Mesenteric fat pad (tissue), 1 donor: ENCODE measurements around the gene ITPR1. TPM values are rescaled to one million over a fixed set of nuclear protein-coding genes. Genes with fewer than 3 reads are reported as not detected.

Source experiments
- DNase-seq: peaks from one replicate; pipeline ENCODE4 v3.0.0-alpha.2; 2020; ENCODE audit warnings: low spot score
- total RNA-seq: library from RNA; stranded (reverse); fragmentation: NEBNext Ultra II Directional; extraction: Animal tissue kit (Norgen Biotek cat#: 25700); gene quantifications from one replicate; pipeline ENCODE4 v1.2.1, GENCODE V29; 2021
- donor health status: DM: yes; HTN: yes; CAD: no.

The ITPR1 gene
- total RNA-seq, 1 donor from 2014 or later, result 38.9 TPM

DNA sequence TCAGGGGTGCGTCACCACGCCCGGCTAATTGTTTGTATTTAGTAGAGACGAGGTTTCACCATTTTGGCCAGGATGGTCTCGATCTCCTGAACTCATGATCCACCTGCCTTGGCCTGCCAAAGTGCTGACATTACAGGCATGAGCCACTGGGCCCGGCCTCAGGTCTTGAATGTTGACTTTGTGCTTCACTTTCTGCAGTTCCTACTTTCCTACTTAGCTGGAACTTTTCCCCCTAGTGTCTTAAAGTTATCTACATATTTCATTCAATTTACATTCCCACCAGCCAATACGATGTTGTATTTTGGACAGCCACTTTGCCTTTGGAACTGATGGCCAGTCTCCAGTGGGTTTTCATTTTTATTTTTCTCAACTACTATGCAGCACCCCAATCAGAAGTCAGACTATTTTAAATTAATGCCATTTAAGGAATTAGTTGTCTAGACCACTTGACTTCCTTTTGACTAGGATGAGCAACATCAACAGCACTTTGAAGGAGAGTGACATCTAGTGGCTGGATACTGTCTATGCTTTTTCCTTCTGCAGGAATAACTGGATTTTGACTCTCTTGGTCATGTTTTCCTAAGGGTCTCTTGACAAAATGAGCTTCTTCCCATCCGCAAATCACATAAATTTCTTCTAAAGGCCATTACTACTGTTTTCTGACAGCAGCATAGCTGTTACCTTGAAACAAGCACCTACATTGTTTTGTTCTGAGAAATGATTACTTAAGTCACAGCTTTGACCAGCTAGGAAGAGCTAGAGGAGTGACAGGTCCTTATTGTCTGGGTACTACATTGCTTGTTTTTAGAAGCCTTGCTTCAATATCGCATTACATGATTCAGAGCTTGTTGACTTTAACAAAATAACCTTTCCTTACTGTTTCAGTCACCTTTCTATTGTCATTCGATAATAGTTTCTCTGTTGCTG lies 140.2 kb downstream of the ITPR1 start:
- no peak for DNase-seq

DNA sequence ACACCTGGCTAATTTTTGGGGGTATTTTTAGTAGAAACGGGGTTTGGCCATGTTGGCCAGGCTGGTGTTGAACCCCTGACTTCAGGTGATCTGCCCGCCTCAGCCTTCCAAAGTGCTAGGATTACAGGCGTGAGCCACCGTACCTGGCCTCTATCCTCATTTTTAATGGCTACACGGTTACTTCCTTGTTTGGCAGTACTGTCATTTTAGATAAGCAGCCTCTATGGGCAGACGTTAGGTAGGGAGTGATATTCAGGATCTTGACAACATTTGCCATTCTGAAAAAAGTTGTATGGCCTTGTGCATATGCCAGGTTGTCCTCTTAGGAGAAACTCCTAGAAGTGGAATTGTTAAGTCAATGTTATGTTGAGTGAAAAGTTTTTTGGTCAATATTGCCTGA lies 141.7 kb downstream of the ITPR1 start:
- DNase-seq, result no peak

DNA sequence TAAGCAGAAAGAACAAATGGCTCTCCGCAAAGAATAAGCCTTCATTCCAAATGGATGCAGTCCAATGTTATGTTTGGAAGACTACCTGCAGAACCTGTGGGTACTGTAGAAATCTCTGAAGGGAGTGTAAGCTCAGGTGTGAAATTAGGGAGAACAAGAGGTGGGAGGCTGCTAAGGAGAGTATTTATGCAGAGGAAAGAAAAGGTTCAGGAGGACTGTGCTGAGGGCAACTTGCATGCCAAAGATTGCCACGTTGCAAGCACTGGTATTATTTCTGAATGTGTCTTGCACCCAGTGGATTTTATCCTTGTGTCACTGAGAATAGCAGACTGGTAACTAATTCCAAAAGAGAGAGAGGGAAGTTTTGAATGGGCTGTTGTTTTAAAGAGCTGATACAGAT lies 144.1 kb downstream of the ITPR1 start:
- DNase-seq, result no peak

DNA sequence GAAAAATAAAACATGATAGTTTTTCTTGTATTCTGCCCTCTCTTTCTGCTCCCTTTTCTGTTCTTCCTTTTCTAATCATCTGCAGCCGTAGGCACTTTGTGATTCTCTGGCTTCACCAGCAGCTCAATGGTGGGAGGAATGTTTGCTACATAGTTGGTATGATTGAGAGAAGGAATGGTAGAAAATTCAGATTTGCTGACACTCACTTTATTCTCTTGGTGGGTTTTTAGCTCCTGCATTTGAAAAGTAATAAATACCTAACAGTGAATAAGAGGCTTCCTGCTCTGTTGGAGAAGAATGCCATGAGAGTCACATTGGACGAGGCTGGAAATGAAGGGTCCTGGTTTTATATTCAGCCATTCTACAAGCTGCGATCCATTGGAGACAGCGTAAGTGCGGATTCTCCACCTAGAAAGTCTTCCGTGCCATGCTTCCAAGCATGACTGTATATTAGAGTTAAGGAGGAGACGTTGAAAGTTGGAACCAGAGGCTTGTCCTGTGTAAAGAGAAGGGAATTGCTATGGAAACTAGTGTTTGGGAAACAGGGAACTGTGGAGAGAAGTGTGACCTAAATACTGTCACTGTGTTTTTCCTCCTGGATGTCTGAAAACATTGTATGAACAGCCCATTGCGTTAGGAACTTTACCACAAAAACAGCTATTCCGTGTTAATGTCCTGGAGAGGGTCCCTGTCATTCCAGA lies 148.9 kb downstream of the ITPR1 start:
- DNase-seq, result no peak

DNA sequence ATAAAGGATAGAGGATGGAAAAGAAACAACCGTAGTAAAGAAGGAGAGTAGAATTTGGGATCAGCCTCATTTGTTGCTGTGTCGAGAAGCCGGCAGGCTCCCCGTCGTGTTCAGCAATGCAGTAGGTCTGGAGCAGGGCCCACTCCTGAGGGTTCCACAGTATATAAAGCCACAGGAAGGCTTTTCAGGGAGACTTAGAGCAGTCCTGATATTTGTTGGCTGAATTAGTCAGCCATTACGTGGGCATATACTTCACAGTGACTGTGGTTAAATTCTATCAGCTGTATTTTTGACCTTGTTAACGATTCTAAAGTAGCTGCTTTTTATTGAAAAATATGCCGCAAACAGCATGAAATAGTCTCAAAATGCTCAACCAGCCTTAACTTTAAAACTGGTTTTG lies 149.5 kb downstream of the ITPR1 start:
- DNase-seq, result no peak

DNA sequence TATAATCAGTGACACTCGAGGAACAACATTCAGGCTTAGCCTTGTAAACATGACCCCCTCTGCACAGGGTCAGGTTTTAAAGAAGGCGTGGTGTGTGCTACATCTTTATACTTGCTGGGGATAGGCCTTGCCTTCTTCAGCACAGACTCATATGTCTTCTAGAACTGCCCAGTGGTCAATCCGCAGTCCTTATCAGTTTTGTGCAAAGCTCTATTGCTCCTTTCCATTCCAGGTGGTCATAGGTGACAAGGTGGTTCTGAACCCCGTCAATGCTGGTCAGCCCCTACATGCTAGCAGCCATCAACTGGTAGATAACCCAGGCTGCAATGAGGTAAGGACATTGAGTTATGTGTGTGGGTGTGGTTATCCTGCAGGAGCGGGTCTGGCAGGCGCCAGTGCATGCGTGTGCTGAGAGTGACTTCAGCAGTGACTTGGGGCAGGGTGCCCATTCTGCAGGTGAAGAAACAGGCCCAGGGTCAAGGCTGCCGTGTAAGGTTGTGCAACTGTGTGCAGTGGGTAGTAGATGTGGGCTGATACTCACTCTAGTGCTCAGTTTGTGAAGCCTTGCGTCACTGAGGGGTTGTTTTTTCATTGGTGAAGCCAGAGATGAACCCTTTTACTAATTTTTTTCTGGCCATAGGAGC lies 150.9 kb downstream of the ITPR1 start:
- DNase-seq, result no peak

DNA sequence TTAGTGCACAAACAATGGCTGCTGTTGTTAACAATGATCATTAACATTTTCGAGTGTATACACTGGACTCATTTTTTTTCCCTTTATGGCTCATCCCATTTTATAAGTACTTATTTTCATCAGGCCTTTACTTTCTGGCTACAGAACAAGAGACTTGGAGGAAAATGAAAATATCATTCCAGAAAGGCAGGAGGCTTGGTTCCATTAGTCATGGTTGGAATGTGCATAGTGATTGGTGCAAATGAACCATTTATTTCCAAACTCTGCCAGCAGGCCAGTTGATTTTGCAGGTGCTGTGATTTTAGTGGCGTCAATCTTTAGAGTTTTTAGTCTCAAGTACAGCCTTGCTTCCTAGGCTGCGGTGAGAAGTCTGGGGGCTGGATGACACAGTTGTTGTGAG lies 151.8 kb downstream of the ITPR1 start:
- DNase-seq, result no peak

DNA sequence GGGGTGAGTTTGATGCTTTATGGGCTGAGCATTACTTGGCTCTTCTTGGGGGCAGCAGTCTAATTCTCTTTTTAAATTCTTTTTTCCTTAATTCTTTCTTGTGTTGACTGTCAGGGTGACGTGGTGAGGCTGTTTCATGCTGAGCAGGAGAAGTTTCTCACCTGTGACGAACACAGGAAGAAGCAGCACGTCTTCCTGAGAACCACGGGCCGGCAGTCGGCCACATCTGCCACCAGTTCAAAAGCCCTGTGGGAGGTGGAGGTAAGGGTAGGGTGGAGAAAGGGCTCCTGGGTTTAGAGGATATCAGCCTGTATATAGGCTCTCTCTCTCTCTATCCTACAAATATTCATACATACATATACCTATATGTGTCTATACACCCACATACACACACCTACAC lies 152.3 kb downstream of the ITPR1 start:
- DNase-seq, result no peak

DNA sequence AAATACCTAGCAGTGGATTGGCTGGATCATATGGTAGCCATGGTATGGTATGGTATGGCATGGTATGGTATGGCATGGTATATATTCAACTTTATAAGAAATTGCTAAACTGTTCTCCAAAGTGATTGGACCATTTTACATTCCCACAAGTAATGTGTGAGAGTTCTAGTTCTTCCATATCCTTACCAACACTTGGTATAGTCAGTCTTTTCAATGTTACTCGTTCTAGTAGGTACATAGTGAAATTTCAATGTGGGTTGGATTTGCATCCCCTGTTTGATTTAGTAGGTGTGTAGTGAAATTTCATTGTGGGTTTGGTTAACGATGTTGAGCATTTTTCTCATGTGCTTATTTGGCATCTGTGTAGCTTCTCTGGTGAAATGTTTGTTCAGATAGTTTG lies 154.3 kb downstream of the ITPR1 start:
- DNase-seq, result no peak

DNA sequence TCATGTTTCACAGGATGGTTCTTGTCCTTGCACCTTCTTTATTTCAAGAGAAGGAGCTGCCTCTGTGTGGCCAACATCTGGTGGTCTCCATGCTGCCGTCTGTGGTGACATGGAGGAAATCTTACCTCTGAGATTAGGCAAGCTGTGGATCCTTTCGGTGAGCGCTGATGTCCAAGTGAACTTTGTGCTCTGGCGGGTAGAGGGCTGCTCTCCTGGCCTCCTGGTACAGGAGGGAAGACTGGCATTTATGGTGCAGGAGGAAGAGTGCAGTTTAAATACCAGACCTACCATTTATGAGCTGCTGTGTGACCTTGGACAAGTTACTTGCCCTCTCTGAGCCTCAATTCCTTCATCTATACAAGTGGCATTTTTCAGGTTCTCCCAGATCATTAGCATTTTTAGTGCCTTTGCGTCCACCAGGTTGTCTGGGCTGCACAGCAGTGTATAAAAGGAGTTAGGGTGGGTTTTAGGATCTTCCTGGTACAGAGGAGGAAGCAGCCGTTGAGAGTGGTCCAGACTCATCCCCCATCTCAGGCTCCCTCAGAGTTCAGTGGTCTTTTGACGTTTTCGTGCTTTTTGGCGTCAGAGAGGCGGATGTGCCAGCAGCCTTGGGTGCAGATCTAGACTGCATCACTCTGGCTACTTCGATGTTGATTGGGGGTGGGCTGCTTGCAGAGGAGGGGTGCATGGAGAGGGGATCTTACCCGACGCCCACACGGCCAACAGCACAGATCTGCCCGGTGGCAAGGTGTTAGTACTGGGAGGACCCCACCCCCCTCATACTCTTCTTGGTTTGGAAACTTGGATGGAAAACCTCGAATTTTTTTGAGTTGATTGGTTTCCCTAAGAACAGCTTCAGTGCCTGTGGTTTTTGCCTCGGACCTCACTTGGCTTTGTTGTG lies 162.2 kb downstream of the ITPR1 start:
- no peak for DNase-seq

DNA sequence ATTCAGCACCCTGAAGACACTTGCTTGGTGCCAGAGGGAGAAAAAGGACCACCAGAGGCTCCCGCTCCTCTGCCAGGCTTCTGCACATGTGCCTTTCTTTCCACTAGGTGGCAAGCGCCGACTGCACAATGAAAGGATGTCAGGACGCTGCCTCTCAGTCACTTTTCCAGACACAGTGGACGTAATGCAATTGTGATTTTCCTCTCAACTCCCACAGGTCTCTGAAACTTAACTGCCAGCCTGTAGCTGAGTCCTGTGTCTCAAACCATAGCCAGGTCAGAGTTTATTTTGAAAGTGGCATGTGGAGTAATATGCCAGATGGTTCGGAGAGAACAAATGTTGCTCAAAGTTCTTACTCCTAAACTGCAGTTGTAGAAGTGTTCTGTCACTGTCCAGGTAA lies 162.9 kb downstream of the ITPR1 start:
- no peak for DNase-seq

DNA sequence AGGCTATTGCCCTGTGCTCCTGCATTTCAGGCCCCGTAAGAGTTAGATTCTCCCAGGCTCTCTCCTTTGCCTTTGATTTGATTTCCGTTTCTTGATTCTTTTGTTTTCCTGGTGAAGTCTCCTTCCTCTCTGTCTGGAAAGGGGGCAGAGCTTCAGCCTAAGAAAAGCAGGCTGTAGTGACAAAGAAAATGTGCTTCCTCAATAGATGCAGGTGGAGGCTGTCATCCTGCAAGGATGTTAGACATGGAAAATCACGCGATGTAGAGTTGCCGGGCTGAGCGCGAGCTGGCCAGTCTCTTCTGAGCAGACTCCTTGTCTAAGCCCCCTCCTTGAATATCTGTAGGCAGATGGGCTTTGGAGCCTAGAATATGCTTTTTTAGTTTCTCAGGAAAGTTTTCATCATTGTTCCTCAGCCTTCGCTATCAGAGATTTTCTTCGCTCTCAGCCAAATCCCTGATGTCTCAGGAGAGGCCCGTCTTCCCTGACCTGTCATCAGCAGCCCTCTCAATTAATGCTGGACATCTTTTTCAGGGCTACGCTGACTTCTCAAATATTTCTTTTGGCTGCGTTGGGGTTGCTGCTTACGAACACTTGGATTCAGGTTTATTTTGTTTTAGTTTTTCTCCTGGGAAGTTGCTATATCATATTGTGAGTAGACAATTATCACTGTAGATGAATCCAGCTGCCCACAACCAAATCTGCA lies 163.6 kb downstream of the ITPR1 start:
- DNase-seq, result no peak

DNA sequence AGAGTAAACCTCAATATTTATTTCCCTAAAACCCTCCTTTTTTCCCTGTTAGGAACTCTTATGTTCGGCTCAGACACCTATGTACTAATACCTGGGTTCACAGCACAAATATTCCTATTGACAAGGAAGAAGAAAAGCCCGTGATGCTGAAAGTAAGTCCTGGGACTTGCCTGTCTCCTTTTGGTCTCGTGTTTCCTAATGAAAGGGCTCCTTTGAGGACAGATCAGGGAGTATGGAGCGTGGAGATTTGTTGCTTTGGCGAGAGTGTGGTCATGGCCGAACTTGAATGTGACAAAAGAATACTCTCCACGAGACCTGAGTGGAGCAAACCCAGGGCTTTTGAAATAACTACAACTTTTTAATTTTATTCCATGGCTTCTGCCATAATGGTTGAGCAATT lies 167.8 kb downstream of the ITPR1 start:
- no peak for DNase-seq

DNA sequence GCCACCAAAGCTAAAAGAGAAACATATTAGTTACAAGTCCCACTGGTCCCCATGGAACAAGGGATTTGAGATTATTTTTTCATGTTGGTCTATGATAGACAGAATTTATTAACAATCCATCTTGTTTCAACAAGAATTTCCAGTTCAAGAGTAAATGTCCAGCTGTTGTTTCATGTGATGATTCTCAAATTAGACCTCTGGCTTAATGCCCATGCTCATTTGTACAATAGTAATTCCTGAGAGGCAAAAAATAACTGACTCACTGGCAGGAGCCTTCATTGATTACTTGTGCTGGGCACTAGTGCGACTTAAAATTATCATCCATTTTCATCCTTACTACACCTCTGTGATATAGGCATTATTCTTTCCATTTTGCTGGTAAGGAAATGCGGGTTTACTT lies 171.3 kb downstream of the ITPR1 start:
- no peak for DNase-seq

DNA sequence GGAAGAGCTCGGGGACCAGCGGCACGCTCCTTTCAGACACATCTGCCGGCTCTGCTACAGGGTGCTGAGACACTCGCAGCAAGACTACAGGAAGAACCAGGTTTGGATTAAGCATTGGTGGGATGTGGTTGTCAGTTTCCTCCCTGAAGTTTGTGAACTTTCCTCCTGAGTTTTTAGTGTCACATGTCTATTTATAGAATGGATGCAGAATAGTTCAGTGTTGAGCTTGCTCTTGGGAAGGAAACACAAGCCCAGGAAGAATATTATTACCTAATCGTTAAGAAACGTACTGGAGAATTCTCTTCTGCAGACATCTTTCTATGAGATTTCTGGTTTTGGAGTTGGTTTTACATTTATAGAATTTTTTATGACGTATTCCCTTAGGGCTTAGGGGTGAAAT lies 172.0 kb downstream of the ITPR1 start:
- no peak for DNase-seq

DNA sequence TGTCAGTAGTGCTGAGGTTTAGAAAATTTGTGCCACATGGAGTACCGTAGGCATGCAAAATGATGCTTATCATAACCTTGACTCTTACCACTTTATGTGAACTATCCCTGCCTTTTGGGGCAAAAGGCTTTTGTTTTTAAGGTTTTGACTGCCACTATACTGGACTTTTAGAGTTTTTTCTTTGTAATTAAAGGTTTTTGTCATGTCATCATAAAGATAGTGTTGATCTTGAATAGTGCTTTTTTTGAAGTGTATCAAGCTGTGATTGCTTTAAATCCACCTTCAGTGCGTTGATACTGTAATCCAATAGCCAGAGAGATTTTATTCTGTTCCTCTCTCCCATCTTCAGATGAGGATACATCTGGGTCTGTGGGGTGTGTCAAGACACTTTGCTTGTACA lies 172.9 kb downstream of the ITPR1 start:
- no peak for DNase-seq

DNA sequence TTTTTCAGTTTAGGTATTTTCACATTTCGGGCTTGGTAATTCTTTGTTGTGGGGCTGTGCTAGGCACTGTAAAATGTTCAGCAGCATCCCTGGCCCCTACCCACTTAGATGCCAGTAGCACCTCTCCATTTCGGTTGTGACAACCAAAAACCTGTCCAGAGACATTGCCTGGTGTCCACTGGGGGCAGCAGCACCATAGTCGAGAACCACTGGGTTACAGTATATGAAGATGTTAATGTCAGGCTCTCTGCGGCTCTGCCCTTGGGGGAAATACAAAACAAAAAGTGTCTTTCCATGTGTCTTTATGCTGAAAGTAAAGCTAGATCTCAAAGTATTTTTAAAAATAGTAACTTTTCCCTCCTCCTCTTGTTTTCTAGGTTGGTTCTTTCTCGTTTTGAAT lies 177.2 kb downstream of the ITPR1 start:
- no peak for DNase-seq

DNA sequence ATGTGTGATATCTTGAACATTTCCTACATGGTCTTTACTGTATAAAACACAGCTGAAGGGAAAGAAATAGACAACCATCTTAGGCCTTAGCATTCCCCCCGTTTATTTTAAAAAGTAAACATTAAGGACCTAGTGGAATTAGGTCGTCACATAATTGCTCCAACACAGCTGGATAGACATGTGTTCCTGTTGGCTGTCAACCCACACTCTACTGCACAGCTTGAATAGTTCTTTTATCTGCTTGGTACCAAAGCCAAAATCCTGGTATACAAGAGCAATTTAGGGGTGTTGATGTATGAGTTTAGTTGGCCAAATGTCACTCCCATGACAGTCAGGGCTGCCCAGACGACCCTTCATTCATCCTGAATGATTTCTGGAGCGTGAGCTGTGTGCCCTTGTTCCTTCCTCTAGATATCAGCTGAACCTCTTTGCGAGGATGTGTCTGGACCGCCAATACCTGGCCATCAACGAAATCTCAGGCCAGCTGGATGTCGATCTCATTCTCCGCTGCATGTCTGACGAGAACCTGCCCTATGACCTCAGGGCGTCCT lies 179.7 kb downstream of the ITPR1 start:
- DNase-seq, result no peak

DNA sequence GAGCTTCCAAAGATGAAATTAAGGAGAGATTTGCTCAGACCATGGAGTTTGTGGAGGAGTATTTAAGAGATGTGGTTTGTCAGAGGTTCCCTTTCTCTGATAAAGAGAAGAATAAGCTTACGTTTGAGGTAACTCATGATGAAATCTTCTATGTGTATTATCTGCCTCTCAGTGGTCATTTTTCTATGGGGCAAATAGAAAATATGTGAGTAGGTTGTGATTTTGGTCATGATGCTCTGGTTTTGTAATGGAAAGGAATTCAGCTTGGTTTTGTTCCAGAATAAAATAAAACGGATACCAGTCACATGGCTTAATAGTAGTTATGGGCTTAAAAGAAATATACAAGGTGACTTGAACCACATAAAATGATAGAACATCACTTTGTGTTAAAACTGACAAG lies 181.1 kb downstream of the ITPR1 start:
- DNase-seq, result no peak

DNA sequence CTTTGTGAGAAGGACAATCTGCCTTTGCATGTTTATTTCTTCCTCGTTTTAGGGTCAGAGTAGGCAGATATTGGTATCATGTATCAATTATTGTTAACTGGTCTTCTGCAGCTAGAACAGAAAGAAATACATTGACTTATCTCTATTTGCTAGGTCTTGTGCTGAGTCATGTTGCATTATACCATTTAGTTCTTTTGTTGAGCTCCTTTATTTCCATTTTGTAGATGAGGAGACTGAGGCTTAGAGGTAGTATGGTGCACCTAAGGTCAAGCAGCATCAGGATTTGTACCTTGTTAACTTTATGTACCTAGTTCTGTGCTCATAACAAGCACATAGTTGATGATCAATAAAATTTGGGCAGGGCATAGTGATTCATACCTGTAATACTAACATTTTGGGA lies 182.6 kb downstream of the ITPR1 start:
- DNase-seq, result no peak
